GM12891 (cell line): ENCODE measurements around the gene HOXD12.

ENCODE experiments used
- DNase-seq: peaks from one replicate; pipeline ENCODE4 v3.0.0; 2011; ENCODE audit warnings: low spot score; ENCODE audit not compliant: insufficient read length
- FAIRE-seq: peaks from 2 replicates; lab custom pipeline; 2011; peaks lifted over from hg19 to GRCh38; lab: Jason Lieb, UNC
- PAX5 ChIP-seq: IDR thresholded peaks from 2 replicates; pipeline ENCODE4 v1.6.1; 2011; ENCODE audit warnings: low read length, moderate library complexity, mild to moderate bottlenecking; ENCODE audit not compliant: insufficient read depth, severe bottlenecking
- POLR2A ChIP-seq: IDR thresholded peaks from 2 replicates; pipeline ENCODE4 v1.6.1; 2011; ENCODE audit warnings: low read depth, low read length, control low read depth
- POLR2AphosphoS5 ChIP-seq: IDR thresholded peaks from 2 replicates; pipeline ENCODE4 v1.6.1; 2011; ENCODE audit warnings: low read depth, low read length, control low read depth
- POU2F2 ChIP-seq: IDR thresholded peaks from 2 replicates; pipeline ENCODE4 v1.6.1; 2011; ENCODE audit warnings: low read depth, mild to moderate bottlenecking, control low read depth, low read length, moderate library complexity
- SPI1 ChIP-seq: IDR thresholded peaks from 2 replicates; pipeline ENCODE4 v1.6.1; 2011; ENCODE audit warnings: low read depth, low read length, control low read depth
- TAF1 ChIP-seq: IDR thresholded peaks from 2 replicates; pipeline ENCODE4 v1.6.1; 2011; ENCODE audit warnings: low read depth, low read length, control low read depth

HOXD12 gene

DNA sequence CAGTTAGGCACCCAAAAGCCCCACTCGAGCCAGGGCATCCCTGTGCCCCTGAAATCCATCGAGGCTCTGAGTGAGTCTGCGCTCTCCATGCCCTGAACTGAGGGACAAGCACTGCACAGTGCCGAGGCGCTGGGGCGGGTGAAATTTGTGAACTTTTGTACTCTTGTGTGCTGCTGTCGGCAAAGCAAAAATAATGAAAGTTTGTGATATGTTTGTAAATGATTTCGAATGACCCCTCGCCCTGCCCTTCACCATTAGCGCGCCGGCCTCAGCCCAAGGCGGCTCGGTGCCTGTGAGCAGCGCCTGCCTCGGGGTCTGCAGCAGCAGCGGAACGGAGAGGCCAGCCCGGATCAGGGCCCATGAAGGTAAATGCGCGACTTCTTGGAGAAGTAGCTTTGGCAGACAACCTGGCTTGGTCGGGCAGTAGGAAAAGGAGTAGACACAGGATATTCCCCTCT lies 49.9 kb downstream of the HOXD12 start:
- FAIRE-seq = no peak
- no peak for TF ChIP-seq POLR2AphosphoS5
- no peak for TF ChIP-seq POLR2A
- TF ChIP-seq POU2F2 = no peak
- no peak for TF ChIP-seq PAX5
- TF ChIP-seq TAF1 = no peak
- TF ChIP-seq SPI1 = no peak

GRCh38 chr2:176149939-176150583 lies 50.5 kb downstream of the HOXD12 start:
- FAIRE-seq (no peak), DNase-seq (no peak)
- TF ChIP-seq TAF1 = no peak
- TF ChIP-seq POU2F2 = no peak
- no peak for TF ChIP-seq SPI1
- no peak for TF ChIP-seq POLR2AphosphoS5
- no peak for TF ChIP-seq POLR2A
- TF ChIP-seq PAX5 = no peak

More for the DNA sequence above, 49.9 kb downstream of the HOXD12 start:
- no peak for DNase-seq

GRCh38 chr2:176150584-176151441 lies 51.2 kb downstream of the HOXD12 start:
- DNase-seq (no peak), FAIRE-seq (no peak)
- TF ChIP-seq POLR2AphosphoS5 = no peak
- TF ChIP-seq POLR2A = no peak
- no peak for TF ChIP-seq TAF1
- TF ChIP-seq PAX5 = no peak
- no peak for TF ChIP-seq SPI1
- TF ChIP-seq POU2F2 = no peak

- no peak for FAIRE-seq
- TF ChIP-seq POU2F2 = no peak
- TF ChIP-seq POLR2AphosphoS5 = no peak
- no peak for TF ChIP-seq TAF1
- TF ChIP-seq PAX5 = no peak
- no peak for TF ChIP-seq SPI1
- TF ChIP-seq POLR2A = no peak
- DNase-seq = no peak
Observed at GRCh38 chr2:176151442-176152287, 52.1 kb downstream of the HOXD12 start, which contains the start of gene HOXD4. Gene HOXD4, plus strand, starts transcription at chr2:176151550. Its CDS starts 84 bp downstream, at chr2:176151634.
